A673 (cell line): ENCODE results near the gene DPYD.

Experiments
- EZH2 ChIP-seq: fragments of 200-600 bp; sonication (generic); IDR thresholded peaks from 2 replicates; pipeline ENCODE4 v1.6.1; 2017; ENCODE audit warnings: borderline replicate concordance, low read depth, mild to moderate bottlenecking, mixed read lengths, antibody characterized with exemption, low read length; ENCODE audit not compliant: poor library complexity, severe bottlenecking
- TF ChIP-seq, protein P1 (sequence below): fragments of 300-800, 200-600 bp; sonication (generic); conservative IDR thresholded peaks from 2 replicates; pipeline ENCODE4 v1.5.1; 2017; ENCODE audit warnings: low read depth, mild to moderate bottlenecking, antibody characterized with exemption, low read length, moderate library complexity, mixed read lengths

DNA sequence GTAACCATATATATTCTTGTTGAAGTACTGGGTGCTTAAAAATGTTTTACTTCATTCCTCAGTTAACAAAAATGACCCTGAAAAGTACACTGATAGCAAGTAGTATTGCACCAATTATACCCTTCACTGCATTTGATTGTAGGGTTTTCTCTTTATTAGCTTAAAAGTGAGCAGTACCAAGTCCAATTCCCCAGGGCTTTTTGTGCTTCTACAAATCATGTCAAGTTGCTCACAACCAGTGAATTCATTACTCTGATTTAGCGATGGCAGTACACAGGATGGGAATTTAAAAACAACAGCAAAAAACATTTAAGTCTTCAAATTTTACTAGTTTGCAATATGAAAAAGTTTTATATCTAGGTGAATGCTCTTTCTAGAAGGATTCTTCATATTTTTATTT is 762.8 kb downstream of the DPYD start:
- TF ChIP-seq, protein P1, sequence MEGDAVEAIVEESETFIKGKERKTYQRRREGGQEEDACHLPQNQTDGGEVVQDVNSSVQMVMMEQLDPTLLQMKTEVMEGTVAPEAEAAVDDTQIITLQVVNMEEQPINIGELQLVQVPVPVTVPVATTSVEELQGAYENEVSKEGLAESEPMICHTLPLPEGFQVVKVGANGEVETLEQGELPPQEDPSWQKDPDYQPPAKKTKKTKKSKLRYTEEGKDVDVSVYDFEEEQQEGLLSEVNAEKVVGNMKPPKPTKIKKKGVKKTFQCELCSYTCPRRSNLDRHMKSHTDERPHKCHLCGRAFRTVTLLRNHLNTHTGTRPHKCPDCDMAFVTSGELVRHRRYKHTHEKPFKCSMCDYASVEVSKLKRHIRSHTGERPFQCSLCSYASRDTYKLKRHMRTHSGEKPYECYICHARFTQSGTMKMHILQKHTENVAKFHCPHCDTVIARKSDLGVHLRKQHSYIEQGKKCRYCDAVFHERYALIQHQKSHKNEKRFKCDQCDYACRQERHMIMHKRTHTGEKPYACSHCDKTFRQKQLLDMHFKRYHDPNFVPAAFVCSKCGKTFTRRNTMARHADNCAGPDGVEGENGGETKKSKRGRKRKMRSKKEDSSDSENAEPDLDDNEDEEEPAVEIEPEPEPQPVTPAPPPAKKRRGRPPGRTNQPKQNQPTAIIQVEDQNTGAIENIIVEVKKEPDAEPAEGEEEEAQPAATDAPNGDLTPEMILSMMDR, result no peak
- no peak for TF ChIP-seq EZH2
